ENCODE data around the gene ITGA8.
"Not testable (repeated sequence)": the region's sequence is repeated elsewhere in the genome, so short reads cannot be mapped to it uniquely, and the experiment has no call there.

ITGA8 gene

DNA sequence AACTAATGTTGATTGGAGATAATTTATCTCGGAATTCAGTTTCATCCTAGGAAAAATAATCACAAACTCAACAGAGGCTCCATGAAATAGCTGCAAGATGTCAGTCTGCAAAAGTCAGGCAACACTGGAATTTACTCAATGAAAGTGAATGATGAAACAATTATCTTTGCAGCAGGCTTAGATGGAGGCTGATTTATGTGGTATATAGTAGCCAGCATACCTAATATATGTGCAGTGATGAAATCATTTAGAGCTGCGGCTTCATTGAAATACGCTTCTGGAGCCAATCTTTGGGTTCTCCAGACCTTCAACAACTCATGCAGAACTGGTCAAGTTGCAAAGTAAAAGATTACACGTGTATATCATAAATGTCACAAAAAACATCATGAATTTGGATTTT, 113.3 kb downstream of the ITGA8 start:
- no peak for DNase-seq (ENCODE audit: low spot score)

DNA sequence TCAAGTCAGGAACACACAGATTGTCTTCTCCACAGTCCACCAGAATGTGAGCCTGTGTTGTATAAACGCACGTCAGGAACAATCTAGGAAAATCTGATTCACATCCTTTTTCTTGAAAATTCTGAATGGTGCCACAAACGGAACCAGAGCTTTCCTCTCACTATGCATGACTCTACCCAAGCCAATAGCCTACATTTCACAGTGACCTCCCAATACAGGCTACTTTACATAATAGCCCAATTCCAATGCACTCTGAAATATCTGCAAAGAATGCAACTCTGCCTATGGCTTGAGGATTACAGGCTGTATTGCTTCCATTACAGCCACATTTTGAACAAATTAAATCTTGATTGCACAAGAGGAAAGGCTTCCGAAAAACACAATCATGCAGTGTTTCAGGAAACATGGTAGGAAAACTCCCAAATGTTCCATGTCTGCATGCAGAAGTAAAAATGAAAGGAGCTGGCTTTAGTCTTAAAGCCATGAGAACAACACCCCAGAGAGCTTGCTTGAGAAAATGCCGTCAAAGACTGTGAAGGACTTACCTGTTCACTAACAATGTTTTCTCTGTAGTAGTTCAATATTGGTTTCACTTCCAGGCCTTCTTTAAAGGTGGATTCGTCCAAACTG, 113.9 kb downstream of the ITGA8 start:
- DNase-seq (ENCODE audit: low spot score), result no peak

DNA sequence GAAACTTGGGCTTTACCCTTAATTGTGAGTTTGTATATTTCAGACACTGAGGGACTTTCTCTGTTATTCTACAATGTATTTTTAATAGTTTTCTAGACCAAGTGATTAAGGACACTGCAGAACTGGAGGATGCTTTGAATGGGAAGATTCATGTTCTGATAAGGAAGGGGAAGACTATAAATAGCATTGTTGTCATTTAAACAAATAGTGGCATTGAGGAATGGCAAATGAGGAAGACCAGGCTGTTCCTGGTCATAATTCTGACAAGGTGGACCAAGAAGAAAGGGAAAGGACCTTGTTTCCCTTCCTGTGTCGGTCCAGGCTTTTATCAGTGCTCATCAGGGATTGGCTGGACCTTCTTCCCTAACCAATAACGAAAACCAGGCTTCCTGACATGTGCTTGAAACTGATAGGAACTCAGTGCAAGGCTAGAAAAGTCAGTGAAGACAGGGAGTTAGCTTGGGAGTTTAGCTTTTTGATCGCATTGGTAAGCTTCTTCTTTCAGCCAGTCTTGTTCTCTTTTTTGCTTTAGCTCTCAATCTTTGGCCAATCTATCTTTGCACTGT, 116.2 kb downstream of the ITGA8 start:
- DNase-seq (ENCODE audit: low spot score), result no peak

DNA sequence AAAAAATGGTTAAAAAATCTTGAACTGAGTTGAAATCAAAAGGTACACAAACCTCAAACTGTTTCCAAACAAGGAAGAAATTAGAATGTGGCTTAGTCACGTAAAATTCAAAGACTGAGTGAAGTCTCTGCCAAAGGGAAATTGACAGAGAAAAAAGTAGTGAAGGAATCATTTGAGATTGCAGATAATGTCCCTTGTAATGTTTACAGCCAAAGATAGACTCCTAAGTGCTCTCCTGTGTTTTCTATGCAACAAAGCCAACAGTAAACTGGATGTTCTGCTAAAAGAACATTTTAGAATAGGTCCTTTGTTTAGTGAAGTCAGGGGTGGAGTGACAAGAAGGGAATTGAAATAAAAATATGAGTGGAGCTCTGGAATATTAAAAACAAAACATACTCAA, 117.9 kb downstream of the ITGA8 start:
- no peak for DNase-seq (ENCODE audit: low spot score)

DNA sequence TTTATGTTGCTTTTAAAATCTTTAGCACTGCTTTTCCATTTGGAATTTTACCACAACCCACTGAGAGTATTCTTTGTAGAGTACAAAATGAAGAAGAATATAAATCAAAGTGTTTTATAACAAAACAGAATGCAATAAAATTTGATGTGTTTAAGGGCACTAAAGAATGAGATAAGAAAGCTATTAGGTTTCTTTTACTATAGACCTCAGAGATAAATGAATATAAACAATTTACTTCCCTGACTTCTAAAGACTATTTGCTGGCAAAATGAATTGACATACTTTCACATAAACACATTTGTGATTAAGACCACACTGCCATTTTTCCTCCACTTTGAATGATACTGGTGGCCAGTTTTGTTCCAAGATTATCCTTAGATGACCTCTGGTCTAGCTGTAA, 124.5 kb downstream of the ITGA8 start:
- DNase-seq (ENCODE audit: low spot score), result no peak

DNA sequence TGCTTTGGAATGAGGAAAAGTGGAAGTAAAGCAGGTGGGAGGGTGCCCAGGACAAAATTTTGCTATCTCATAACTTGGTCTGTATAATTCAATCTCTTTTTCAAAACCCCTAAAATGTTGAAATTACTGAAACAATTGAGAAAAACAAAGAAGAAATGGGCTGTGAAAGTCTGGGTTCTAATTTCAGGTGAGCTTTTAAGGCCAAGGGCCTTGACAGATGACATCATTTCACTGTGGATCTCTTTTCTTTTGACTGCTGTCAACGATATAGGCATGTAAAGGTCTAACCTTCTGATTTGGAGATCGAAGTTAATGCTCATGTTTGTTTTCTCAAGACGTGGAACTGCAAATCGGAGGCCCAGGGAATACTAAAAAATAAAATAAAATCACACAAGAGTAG, 127.8 kb downstream of the ITGA8 start:
- no peak for DNase-seq (ENCODE audit: low spot score)

DNA sequence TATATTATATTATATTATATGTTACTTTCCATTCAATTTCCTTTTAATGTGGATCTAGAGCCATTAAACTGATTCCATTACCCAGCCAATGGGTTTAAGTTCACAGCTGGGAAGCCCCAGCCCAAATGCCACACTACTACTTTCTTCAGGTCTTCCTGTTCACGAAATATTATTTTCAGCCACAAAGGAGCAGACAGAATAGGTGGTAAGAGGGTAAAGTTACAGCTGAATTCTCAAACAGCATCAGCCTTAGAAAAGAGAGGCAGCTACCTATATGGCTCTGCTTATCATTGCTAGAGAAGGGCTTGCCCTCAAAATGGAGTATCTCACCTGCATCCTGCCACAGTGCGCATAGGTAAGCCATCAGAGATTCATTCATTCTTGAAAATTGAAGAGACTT, 128.3 kb downstream of the ITGA8 start:
- no peak for DNase-seq (ENCODE audit: low spot score)

DNA sequence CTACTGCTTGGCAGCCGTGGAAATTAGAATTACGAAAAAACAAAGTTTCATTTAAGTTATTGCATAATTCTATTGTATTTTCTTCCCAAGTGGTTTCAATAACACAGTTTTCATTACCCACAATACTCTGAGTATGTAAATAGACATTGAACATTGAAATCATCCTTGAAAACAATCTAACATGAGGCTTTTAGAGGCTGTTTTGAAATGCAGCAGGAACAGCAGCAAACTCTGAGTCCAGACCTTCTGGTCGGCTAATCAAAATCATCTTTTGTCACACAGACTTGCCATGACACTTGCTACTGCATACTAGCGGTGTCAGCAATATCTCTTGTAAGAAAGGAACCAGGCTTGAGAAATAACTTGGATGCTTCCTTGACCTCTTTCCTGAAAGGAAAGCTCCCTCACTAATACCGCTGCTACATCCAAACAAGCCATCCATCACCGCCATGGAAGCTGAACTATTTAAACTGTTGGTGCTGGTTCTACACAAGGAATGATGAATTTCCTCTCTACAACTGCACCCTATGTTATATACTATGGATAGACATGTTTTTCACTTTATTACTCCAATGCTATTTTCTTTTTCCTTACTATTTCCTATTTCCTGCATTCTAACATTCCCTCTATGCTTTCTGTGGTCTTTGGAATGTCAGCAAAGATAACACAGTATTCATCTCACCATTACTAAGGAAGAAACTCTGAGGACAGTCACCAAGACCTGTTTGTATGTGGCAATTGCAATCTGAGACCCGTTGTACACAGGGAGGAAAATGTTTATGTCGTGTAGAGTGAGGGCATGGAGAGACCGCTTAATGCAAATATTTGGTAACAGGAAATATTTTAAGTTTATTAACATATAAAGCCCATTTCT, 130.8 kb downstream of the ITGA8 start:
- no peak for DNase-seq (ENCODE audit: low spot score)

DNA sequence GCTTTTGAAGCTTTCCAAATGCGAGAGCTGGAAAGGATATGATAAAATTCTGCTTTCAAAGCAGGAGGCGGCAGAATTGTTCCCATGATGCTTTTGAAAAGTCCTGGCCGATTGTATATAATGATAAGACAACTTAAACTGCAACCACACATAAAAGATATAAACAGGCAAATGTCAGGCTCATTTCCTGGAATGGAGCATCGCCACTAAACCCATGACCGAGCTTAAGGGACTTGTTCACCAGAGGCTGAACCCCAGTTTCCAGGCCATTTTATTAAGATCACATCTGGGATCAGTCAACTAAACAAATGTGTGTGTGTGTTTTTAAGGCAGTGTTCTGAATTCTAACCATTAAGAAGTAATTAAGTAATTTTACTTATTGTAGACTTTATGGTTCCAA, 131.6 kb downstream of the ITGA8 start:
- DNase-seq (ENCODE audit: low spot score), result no peak

DNA sequence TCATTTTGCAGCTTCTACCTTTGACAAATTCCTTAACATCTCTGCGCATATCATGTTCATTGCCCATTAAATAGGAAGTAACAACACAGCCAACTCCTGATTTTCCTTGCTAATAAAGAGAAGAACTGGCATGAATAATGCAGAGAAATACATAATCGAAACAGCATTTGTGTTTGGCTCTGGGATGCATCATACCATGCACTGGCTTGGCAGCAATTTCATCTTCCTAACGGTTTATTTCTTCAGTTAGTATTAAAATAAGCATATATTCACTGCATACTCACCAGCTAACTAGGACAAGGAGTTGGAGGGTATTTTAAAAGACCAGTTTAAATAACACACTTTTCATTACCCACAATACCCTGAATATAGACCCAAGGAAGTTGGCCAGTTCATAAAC, 132.5 kb downstream of the ITGA8 start:
- no peak for DNase-seq (ENCODE audit: low spot score)

DNA sequence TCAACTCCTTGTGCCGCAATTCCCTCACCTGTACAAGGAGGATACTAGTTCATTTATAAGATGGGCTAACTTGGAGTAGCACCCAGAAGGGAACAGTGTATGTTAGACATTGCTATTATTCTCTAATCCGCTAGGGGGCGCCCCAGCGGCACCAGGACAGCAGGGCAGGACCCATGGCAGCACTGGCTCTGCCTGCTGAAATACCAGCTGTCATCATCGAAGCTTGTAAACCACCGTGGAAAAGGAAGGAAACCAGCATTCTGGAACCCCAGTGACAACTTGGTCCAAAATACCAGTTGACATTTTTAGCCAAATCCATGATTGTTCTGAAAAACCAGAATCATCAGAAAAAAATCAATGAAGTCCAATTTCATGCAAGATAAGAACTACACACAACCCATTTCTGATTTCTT, 134.4 kb downstream of the ITGA8 start:
- peak; percentile 14 for DNase-seq (ENCODE audit: low spot score)

DNA sequence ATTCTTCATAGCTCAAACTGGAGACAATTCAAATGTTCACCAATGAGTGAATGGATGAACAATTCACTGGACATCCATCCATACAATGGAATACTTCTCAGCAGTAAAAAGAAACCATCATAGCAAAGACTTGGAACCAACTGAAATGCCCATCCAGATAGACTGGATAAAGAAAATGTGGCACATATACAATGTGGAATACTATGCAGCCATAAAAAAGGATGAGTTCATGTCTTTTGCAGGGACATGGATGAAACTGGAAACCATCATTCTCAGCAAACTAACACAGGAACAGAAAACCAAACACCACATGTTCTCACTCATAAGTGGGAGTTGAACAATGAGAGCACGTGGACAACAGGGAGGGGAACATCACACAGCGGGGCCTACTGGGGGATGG, 136.8 kb downstream of the ITGA8 start:
- DNase-seq (ENCODE audit: low spot score), result not testable (repeated sequence)

DNA sequence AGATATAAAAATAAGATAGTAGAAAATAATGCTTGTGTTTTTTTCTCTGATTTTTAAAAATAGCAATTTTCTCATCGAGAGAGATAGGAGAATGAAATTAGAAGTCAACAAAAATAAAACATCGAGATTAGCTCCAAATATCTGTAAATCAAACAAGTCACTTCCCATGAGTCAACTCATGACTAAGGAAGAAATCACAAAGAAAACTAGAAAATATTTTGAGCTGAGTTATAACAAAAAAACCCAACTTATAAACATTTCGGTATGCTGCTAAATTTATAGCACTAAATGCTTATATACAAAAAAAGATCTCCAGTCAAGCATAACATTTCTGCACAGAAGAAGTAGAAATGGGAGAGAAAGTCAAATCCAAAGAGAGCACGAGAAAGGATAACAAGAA, 140.1 kb downstream of the ITGA8 start:
- no peak for DNase-seq (ENCODE audit: low spot score)

DNA sequence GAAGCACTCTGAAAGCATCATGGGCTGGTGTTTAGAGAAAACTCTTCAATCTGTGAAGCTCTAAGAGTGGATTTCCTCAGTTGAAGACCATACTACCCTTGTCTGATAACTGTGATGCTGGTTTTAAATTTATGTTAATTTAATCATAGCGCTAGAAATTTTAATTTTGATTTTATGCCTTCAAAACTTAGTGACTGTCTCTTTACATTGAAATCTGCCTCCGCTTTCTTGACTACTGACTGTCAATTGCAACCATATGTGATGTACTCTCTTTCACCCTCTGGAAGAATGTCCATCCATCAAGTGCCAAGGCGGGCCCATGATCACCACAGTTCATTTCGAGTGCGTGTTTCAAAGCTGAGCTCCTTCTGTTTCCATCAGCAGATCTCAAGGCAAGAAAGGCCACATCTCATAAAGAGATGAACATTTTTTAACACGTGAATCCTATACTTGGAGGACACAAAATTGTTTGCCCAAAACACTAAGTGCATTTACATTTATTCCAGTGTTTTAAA, 147.1 kb downstream of the ITGA8 start:
- DNase-seq (ENCODE audit: low spot score), result no peak

DNA sequence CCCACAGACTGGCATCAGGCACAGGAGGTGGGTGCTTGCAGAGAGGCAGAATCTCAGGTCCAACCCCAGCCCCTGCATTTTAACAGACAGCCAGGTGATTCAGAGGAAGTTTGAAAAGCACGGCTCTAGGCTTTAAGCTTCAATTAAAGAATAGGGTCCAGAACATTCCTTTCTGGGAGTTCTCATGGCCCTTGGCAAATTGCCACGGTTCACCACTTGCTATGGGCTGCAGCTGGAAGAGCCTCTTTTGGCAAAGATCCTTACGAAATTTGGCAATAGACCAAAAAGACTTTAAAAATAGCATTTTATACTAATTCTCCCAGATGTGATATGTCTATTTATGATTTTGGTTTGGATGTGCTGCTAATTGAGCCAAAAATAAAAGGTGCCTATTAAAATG, 148.1 kb downstream of the ITGA8 start:
- DNase-seq (ENCODE audit: low spot score), result peak; percentile 9

DNA sequence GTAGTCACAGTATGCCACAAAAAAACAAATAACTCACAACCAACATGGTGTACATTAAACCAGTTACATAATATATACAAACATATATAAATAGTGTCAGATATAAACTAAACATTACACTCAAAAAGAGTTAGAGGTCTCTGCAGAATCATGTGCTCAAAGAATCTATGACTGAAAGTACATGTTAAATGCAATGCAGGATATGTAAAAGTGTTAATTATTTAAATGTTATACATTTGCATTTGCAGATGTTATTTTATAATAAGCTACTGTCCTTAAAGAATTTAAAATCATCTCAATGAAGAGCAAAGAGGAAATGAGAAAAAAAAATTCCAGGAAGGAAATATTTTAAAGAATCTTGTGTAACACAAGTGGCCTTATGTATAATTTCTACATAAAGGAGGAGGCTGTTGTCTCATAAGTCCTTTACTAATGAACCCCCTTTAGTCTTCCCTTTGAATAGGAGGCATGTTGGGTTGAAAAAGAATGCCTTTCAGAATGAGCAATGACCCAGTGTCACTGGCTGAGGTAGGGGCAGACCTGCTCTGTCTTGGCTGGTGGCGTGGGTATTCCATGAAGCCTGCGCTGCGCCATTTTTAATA, 148.9 kb downstream of the ITGA8 start:
- no peak for DNase-seq (ENCODE audit: low spot score)

DNA sequence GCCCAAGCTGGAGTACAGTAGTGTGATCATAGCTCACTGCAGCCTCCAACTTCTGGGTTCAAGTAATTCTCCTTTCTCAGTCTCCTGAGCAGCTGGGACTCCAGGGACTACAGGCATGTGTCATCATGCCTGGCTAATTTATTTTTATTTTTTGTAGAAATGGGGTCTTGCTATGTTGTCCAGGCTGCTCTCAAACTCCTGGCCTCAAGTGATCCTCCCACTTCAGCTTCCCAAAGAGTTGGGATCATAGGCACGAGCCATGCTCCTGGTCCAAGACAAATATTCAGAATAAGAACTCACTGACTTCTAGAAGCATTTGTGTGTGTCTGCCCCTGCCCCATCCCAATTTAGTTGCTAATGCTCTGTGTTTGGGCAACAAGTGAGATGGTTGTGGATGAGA, 151.8 kb downstream of the ITGA8 start:
- DNase-seq (ENCODE audit: low spot score), result no peak

DNA sequence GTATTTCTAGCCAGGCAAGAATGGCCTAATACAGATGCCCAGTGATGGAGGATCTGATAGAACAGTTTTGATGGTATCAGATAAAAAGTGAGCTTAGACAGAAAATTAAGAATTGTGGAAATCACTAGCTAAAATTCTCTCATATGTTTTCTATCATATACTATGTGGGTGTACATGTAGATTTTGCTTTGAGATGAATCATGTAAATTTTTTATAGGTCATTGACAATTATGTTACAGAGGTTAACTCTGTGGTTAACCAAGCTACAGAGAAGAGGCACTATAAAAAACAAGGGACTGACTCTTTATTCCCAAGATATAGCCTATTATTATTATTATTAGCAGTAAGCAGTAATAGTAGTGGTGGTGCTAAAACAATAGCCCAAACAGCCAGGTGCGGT, 156.5 kb downstream of the ITGA8 start:
- DNase-seq (ENCODE audit: low spot score), result no peak

DNA sequence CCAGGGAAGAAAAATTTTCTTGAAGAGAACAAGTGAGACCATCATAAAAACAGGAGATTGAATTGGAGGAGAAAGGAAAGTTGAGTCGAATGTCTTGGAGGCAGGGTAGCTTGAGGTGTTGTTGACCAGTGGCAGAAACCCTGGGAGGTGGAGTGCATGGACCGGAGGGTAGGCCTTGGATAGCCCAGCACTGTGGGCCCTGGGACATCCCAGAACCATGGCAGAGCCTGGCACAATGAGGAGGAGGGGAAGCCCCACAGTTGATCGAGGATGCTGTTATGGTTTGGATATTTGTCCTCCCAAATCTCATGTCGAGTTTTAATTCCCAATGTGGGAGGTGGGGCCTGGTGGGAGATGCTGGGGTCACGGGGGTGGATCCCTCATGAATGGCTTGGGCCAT, 157.1 kb downstream of the ITGA8 start:
- no peak for DNase-seq (ENCODE audit: low spot score)

DNA sequence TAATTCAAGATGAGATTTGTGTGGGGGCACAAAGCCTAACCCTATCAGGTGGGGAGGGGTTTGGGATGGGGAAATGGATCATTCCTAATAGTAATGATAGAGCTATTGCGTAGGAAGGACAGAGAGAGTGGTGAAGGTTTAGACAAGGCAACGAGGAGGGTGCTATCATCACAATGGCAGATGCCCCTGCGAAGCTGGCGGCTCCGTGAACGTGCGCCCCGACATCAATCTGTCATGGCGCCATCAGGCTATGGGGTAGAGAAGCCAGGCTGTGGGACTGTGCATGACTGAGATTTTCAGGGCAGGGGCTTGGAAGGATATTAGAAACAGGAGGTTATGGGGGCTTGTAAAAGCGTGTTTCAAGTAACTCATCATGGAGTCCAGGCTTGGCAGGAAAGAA, 157.6 kb downstream of the ITGA8 start:
- DNase-seq (ENCODE audit: low spot score), result no peak

DNA sequence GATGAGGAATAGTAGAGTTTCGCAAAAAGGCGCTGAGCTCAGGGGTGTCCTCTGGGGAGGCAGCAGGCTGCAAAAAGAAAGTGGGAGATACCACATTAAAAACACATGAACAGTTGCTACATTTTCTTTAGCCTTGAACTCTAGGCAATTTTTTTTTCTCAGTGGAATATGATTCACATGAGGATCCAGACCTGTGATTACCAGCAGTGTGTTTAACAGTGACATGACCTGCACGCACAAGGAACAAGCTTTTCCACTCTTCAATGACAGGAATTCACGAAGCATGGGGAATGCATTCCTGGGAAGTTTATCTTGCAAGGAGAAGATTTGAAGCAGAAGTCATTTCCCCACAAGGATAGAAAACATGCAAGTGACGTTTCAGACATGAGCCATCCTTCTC, 161.6 kb downstream of the ITGA8 start:
- DNase-seq (ENCODE audit: low spot score), result no peak

DNA sequence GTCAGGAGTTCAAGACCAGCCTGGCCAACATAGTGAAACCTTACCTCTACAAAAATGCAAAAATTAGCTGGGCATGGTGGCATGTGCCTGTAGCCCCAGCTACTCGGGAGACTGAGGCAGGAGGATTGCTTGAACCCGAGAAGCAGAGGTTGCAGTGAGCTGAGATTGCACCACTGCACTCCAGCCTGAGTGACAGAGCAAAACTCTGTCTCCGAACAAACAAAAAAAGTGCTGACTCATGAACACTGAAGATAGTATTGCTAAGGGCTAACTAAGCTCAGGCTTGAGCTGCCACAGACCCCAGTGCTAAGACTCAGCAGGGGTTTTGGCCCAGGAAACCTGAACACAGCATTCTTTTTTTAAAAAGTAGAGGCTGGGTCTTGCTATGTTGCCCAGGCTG, 162.6 kb downstream of the ITGA8 start:
- DNase-seq (ENCODE audit: low spot score), result not testable (repeated sequence)

DNA sequence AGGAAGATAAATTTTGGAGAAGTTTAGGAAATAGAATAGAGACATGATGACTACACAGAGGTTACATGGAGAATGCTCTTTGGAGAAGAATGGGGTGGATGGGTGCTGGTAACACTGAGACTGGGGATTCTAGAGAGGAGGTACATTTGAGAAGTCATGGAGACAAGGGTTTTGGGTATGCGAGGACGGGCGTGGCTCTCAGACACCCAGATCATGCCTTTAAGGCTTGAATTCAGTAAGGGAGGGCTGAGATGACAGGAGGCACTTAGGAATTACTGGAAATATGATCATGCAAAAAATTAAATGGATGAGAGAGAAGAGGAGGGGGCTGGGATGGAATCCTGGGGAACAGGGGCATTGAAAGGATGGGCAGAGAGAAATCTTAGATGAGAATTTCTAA, 168.8 kb downstream of the ITGA8 start:
- DNase-seq (ENCODE audit: low spot score), result no peak
